ENCODE measurements around the gene SV2B. TPM values are rescaled to one million over a fixed set of nuclear protein-coding genes. Genes with fewer than 3 reads are reported as not detected.

SV2B gene
- total and polyA plus RNA-seq, 2 donors (not counting 1 experiment from before 2014, with no cell fraction given): not detected

DNA sequence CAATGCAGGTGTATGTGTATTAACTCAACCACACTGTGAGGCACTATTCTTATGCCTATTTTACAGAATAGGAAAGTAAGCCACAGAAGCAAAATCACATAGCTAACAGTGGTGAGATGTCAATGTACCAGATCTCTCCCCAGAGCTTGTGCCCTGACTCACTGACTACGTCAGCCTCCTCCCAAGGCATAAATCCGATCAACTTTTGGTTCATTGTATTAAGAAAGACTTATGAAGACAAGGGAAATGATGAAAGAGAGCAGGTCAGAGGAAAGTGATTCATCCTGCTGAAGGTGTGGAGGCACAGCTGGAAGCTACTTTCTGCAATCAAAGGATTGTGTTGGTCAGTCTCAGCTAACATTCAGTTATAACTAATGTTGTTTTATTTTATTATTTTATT is 33.0 kb upstream of the SV2B start:
- Mint-ChIP-seq H3K9me3 (ENCODE audit: insufficient read depth) (peaks cover 6% of the 10 kb centered on the region), H3K27ac (no peak overlapping the region), H3K27me3 (peaks cover 39% of the 10 kb centered on the region), H3K4me3 (no peak overlapping the region), H3K4me1 (no peaks in the 10 kb centered on the region)
- no peaks in the 10 kb centered on the region for H3K36me3 ChIP-seq (replicated peaks in 1 of 2; ENCODE audit: control extremely low read depth in 1 of 2, control insufficient read depth in 1 of 2, extremely low read depth in 1 of 2, insufficient read depth in 2 of 2, low read length in 1 of 2)
- H3K4me3 ChIP-seq (ENCODE audit: control extremely low read depth in 1 of 5, extremely low read depth in 1 of 5, insufficient read depth in 1 of 5, low read depth in 2 of 5, low read length in 4 of 5): no peak overlapping the region
- no peak for ATAC-seq (ENCODE audit: low read depth)
- 100% methylated on average over 1 of the region's 2 CpGs for WGBS (ENCODE audit: insufficient coverage)
- no peak for DNase-seq
- no peak overlapping the region for H2AFZ ChIP-seq (ENCODE audit: insufficient read depth, low read depth, low read length, poor library complexity, severe bottlenecking)
- peaks cover 0 to 4% (median 0%) of the 10 kb centered on the region in 4 experiments for H3K27me3 ChIP-seq (replicated peaks in 1 of 4; ENCODE audit: control extremely low read depth in 1 of 4, control insufficient read depth in 3 of 4, insufficient read depth in 4 of 4, low read length in 3 of 4)
- H3K27ac ChIP-seq (ENCODE audit: low read length in 2 of 2): no peak overlapping the region
- POLR2A ChIA-PET: no interaction called here
- TF ChIP-seq EZH2 (IDR thresholded peaks at IDR 0.05; ENCODE audit: borderline replicate concordance, insufficient read depth, low read depth, low read length, poor library complexity, severe bottlenecking): no peak
- TF ChIP-seq, protein P1, sequence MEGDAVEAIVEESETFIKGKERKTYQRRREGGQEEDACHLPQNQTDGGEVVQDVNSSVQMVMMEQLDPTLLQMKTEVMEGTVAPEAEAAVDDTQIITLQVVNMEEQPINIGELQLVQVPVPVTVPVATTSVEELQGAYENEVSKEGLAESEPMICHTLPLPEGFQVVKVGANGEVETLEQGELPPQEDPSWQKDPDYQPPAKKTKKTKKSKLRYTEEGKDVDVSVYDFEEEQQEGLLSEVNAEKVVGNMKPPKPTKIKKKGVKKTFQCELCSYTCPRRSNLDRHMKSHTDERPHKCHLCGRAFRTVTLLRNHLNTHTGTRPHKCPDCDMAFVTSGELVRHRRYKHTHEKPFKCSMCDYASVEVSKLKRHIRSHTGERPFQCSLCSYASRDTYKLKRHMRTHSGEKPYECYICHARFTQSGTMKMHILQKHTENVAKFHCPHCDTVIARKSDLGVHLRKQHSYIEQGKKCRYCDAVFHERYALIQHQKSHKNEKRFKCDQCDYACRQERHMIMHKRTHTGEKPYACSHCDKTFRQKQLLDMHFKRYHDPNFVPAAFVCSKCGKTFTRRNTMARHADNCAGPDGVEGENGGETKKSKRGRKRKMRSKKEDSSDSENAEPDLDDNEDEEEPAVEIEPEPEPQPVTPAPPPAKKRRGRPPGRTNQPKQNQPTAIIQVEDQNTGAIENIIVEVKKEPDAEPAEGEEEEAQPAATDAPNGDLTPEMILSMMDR (IDR thresholded peaks at IDR 0.05): no peak
- CTCF ChIA-PET: no interaction called here
- intact Hi-C loops (cut with micrococcal nuclease): no loop called here
- H3K4me1 ChIP-seq (ENCODE audit: control insufficient read depth in 2 of 2, insufficient read depth in 2 of 2, low read length in 2 of 2): no peaks in the 10 kb centered on the region
- H3K9me3 ChIP-seq (ENCODE audit: control extremely low read depth in 1 of 3, control insufficient read depth in 2 of 3, insufficient read depth in 1 of 3, low read length in 2 of 3): peaks cover 0 to 8% (median 4%) of the 10 kb centered on the region in 3 donors
- H3K4me2 ChIP-seq (replicated peaks; ENCODE audit: low read depth, low read length, poor library complexity, severe bottlenecking): no peak overlapping the region
- no peaks in the 10 kb centered on the region for H3K79me2 ChIP-seq (ENCODE audit: control insufficient read depth, insufficient read depth, low read length)
- no peak overlapping the region for H3K9ac ChIP-seq (ENCODE audit: low read length)
- H4K20me1 ChIP-seq (ENCODE audit: control insufficient read depth, insufficient read depth, low read length, poor library complexity, severe bottlenecking): no peaks in the 10 kb centered on the region

DNA sequence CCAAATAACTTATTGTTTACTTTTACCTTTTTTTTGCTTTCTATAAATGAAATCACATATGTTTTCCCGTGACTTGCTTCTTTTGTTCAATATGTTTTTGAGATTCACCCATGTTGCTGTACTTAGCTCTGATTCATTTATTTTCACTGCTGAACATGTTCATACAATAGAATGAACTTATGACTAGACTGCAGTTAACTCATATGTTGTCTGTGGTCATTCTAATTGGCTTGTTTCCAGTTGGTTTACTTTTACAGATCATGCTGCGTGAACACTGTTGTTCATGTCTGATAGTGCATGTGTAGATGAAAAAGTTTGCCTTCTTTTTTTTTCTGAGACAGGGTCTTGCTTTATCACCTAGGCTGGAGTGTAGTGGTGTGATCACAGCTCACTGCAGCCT is 31.6 kb upstream of the SV2B start:
- no peak overlapping the region for H3K27ac ChIP-seq (ENCODE audit: low read length in 2 of 2)
- DNase-seq (no peak), ATAC-seq (ENCODE audit: low read depth) (no peak)
- Mint-ChIP-seq H3K27me3 (peaks cover 43% of the 10 kb centered on the region), H3K27ac (no peak overlapping the region), H3K4me3 (no peak overlapping the region), H3K9me3 (ENCODE audit: insufficient read depth) (peaks cover 6% of the 10 kb centered on the region), H3K4me1 (no peaks in the 10 kb centered on the region)
- TF ChIP-seq, protein P1 (IDR thresholded peaks at IDR 0.05): no peak
- no peak overlapping the region for H3K4me3 ChIP-seq (ENCODE audit: control extremely low read depth in 1 of 5, extremely low read depth in 1 of 5, insufficient read depth in 1 of 5, low read depth in 2 of 5, low read length in 4 of 5)
- no peaks in the 10 kb centered on the region for H4K20me1 ChIP-seq (ENCODE audit: control insufficient read depth, insufficient read depth, low read length, poor library complexity, severe bottlenecking)
- POLR2A ChIA-PET: no interaction called here
- H2AFZ ChIP-seq (ENCODE audit: insufficient read depth, low read depth, low read length, poor library complexity, severe bottlenecking): no peak overlapping the region
- intact Hi-C loops (cut with micrococcal nuclease): no loop called here
- CTCF ChIA-PET: no interaction called here
- no peaks in the 10 kb centered on the region for H3K4me1 ChIP-seq (ENCODE audit: control insufficient read depth in 2 of 2, insufficient read depth in 2 of 2, low read length in 2 of 2)
- no peak overlapping the region for H3K9ac ChIP-seq (ENCODE audit: low read length)
- H3K27me3 ChIP-seq (replicated peaks in 1 of 4; ENCODE audit: control extremely low read depth in 1 of 4, control insufficient read depth in 3 of 4, insufficient read depth in 4 of 4, low read length in 3 of 4): peaks cover 0 to 6% (median 1%) of the 10 kb centered on the region in 4 experiments
- peaks cover 0 to 8% (median 4%) of the 10 kb centered on the region in 3 donors for H3K9me3 ChIP-seq (ENCODE audit: control extremely low read depth in 1 of 3, control insufficient read depth in 2 of 3, insufficient read depth in 1 of 3, low read length in 2 of 3)
- H3K79me2 ChIP-seq (ENCODE audit: control insufficient read depth, insufficient read depth, low read length): no peaks in the 10 kb centered on the region
- H3K36me3 ChIP-seq (replicated peaks in 1 of 2; ENCODE audit: control extremely low read depth in 1 of 2, control insufficient read depth in 1 of 2, extremely low read depth in 1 of 2, insufficient read depth in 2 of 2, low read length in 1 of 2): no peaks in the 10 kb centered on the region
- no peak overlapping the region for H3K4me2 ChIP-seq (replicated peaks; ENCODE audit: low read depth, low read length, poor library complexity, severe bottlenecking)
- WGBS (ENCODE audit: insufficient coverage): 100% methylated on average over 1 of the region's 2 CpGs

Data from B cell (primary cell).